C4-2B (cell line): ENCODE results near the gene TLN1.

Source experiments
- CTCF ChIP-seq: fragments of 450-650 bp; conservative IDR thresholded peaks from 2 replicates; pipeline ENCODE4 v1.5.1; 2017; ENCODE audit warnings: mild to moderate bottlenecking
- ZFX ChIP-seq: fragments of 450-650 bp; IDR thresholded peaks from 2 replicates; pipeline ENCODE4 v1.6.1; 2017

DNA sequence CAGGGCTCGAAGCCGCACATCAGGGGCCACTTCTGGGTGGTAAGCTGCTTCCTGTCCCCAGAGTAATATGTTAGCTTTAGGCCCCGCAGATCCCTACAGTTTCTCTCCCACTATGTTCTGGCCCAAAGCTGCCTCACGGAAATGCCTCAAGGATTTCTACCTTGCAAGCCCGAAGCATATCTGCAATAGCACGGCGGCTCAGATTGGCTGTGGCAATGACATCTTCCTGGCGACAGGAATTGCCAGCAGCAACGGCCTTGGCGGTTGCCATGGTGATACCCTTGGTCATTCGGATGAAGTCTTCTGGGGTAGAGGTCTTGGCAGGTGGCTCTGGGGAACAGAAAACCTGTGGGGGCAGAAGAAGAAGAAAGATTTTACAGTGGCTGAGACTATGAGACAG, 32.0 kb downstream of the TLN1 start:
- no peak for TF ChIP-seq CTCF
- no peak for TF ChIP-seq ZFX
